ENCODE results near the gene BRIX1.

BRIX1 gene, protein sequence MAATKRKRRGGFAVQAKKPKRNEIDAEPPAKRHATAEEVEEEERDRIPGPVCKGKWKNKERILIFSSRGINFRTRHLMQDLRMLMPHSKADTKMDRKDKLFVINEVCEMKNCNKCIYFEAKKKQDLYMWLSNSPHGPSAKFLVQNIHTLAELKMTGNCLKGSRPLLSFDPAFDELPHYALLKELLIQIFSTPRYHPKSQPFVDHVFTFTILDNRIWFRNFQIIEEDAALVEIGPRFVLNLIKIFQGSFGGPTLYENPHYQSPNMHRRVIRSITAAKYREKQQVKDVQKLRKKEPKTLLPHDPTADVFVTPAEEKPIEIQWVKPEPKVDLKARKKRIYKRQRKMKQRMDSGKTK

DNA sequence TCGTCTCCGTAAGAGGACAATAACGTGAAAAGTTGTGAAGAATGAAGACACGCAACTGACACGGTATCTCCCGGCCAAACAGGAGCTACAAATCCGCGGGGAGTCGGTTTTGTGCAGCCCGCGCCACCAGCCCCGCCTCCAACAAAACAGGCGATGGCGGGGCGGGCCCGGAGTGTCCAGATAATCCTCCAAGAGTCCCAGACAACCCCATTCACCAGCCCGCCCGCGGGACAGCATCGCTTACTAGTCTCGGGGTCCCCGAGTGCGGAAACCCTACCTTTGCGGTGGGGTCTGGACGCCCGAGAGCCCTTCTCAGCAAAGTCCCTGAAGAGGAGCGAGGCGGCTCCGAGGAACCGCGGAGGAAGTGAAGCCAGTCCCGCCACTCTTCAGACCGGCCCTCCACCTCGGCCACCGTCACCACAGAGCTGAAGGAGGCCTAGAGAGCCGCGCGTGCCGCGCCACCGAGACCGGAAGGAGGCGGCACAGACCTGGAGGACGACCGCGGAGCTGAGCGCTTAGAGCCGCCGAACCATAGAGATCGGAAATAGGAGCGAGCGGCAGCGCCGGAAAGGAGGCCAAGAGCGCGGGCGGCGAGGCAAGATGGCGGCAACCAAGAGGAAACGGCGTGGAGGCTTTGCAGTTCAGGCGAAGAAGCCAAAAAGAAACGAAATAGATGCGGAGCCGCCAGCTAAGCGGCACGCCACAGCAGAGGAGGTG lies at the start of gene BRIX1, which contains the start of gene RAD1:
BRIX1 (plus strand) TSS at position 573 of the 717 bp plus-strand sequence; CDS start at position 601, 28 bp downstream.
RAD1 (minus strand) TSS at position 366 of the 717 bp plus-strand sequence. CDS start 612 bp downstream, outside the sequence.
- peak; percentile 99 for DNase-seq

DNA sequence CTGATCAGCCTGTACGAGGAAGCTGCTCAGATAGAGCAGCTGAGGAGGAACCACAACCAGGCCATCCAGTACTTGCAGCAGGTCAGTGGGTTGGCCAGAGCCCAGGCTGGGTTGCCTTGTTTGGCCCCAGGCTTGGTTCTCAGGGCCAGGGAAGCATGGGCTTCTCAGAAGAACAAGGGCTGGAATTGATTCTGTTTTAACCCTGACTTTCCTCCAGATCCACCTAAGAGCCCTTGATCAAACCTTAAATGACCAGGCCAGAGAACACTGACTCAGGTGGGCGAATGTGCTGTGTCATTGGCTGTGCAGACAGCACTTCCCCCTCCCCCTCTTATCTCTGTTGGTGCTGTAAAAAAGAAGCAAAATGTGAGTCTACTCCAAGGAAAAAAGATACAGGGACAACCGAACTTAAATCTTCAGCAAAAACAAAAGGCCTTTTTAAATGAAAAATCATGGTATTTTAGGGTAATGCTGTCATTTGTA lies 48.5 kb upstream of the BRIX1 start:
- peak; percentile 42 for DNase-seq

DNA sequence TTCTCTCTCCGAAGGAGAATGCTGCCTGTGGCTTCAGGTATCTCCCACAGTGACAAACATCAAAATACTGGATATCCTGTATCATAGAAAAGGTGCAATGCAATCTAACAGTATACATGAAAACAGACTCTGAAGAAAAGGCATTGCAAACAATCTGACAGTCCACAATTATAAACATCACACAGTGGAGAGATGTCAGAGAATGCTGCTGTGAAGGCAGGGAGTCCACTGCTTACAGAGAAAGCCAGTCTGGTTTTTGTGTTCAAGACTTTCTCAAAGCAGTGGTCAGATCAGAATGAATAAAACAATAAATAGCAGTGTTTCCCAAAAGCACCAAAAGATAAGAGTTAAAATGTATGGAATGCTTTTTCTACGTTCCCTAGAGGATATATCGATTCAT lies 47.9 kb upstream of the BRIX1 start:
- no peak for DNase-seq

DNA sequence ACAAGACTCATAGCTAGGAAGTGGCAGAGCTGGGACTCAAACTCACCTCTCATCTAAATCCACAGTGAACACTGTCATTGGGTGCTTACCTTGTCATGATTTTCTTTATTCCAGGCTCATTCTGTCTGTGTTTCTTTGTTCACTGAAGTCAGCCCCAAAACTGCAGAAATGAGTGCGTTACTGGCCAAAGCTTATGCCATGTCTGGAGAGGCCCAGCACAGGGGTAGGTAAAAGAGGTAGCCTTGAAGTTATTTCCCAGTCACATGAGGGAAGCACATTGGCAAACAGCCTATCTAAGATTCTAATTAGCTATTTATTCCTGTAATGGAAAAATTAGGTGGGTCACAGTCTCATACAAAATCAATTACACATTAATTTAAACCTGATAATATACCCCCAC lies 46.7 kb upstream of the BRIX1 start:
- no peak for DNase-seq

DNA sequence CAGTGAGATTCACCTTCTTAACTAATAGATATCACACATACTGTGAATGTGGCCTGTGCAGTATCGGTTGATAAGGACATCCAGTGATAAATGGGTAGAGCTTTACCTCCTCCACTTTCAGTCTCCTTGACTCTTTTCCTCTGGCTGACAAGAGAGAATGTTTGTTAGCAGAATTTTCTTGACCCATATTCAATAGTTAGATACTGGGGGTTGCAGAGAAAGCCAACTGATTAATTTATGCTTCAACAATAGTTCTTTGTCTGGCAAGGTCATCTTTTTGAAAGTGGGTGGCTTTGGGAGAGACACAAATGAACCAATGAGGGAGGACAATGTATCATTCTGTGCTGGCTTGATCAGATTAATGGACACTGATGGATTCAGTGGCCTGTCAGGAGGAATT lies 46.3 kb upstream of the BRIX1 start:
- no peak for DNase-seq

DNA sequence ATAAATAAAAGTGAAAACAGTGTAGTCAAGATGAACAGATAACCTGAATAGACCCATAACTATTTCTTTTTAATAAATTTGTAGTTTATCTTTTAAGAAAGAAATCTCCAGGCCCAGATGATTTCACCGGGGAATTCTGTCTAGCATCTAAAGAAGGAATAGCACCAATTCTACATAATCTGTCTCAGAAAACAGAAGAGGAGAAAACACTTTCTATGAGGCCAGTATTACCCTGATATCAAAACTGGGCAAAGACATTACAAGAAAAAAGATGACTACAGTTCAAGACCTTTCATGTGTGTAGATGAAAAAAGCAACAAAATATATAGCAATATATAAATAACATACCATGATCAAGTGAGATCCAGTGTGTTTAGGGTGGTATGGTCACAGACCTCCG lies 45.1 kb upstream of the BRIX1 start:
- DNase-seq: no peak

DNA sequence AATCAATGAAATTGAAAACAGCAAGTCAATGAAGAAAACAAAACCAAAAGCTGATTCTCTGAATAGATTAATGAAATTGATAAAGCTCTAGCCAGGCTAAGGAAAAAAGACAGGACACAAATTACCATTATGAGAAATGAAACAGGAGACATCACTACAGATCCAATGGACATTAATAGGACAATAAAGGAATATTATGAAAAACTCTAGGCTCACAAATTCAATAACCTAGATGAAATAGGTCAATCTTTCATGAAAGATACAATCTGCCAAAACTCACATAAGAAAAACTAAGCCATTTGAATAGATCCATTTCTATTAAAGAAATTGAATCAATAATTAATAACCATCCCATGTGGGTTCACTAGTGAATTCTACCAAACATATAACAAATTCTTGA lies 39.2 kb upstream of the BRIX1 start:
- DNase-seq: no peak

DNA sequence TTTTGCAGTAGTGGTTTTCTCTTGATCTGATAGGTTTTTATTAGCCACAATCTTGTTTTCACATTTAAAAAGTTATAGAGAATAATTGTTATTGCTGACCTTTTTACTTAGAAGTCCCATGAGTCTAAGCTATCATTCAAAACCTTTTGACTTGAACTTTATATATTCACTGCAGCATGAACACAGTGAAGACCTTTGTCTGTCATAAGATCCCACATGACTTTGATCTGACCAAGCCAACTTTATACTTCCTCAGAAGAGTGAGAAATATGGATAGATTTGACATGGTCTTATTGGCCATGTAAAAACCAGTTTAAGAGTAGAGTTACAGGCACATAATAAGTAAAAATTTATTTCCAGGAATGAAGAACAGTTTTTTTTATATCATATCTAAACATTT lies 34.3 kb upstream of the BRIX1 start:
- no peak for DNase-seq

DNA sequence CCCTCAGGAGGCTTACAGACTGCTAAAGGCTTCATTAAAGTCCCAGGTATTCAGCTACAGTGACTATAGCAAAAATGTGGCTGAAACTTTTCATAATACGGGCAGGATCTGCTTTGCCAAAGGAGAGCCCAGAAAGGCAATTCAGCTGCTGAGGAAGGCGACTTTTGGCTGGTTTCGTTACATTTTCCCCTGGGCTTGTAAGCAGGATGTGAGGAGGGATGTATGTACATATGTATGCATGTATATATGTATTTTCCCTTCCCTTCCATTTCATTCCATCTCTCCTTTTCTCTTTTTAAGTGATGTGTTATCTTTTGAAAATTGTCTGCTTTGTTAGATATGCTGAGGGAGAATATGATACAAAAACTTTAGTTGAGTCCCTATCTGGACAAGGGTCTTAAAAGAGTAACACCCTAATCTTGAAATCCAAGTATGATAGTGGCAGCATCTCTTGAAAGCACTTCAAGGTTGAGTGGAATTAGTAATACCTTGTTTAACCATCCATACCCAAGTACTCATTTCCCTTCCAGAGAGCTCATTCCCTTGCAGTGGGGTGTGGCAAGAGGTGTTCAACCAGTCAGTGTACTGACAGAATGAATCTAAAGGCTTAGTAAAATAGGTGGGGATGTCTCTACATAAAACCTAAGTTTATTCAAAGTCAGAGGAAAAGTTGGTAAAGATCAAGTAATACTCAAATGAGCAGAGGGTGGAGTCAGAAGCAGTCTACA lies 29.0 kb upstream of the BRIX1 start:
- no peak for DNase-seq

DNA sequence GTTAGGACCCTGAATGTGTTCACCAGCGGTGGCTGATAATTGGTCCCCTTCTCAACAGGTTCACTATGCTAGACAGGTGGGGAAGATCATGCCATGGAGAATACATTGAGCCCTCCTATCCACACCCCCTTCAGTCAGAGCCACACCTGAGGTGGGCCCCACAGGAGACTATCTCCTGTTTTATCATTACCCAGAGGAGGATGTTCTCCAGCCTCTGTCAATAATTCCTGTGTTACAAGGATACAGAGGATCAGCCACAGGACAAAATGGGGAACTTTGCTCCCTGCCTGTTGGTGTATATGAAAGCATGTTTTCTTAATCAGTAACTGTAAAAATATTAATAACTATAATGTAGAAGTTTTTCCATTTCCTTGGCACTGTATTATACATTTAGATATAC lies 26.1 kb upstream of the BRIX1 start:
- DNase-seq: no peak

DNA sequence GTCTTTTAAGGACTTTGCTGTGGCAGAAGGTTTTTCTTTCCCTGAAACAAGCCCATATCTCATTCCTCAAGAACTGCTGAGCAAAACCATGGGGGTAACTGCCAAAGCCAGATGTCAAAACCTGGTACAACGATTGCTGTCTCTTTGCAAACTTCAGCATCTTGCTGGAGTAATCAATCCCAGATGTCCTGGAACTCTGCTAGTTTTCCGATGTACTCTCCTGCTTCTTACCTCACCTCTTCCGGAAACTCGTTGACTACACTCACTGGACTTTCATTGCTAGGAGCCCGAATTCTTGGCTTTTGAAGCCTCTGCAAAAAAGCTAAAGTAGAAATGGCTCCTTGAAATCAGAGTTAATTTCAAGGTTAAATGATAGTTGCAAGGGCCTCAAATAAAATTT lies 23.5 kb upstream of the BRIX1 start:
- no peak for DNase-seq

DNA sequence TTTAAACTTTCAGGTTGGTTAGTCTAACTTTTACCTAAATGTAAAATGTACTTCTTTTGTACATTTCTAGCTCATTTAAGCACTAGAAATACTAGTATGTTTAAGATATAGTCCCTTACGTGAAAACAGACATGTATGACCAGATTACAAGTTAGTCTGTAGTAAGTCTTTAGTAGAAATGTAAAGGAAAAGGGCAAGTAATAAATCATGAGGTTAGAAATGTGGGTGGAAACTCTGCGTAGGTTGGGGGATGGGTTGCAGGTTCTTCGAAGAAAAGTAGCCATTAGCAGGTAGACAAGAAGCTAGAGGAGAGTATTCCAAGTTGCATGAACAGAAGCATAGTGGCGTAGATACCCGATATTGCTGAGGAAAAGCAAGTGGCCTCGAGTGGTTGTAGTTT lies 23.1 kb upstream of the BRIX1 start:
- DNase-seq: no peak

DNA sequence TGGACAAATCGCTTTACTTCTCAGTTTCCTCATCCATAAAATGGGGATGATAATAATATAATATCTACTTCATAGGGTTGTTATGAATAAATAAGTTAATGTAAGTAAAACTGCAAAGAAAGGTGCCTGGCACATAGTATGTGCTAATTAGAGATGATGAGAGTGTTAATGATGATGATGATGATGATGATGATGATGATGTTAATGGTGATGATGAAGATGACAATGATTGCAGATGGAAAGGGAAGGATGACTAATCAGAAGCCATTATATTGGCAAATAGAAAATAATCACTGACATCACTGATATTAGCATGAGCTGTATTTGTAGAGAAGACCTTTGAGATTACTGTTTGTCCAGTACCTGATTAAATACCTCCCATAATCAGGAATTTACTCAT lies 20.8 kb upstream of the BRIX1 start:
- no peak for DNase-seq

DNA sequence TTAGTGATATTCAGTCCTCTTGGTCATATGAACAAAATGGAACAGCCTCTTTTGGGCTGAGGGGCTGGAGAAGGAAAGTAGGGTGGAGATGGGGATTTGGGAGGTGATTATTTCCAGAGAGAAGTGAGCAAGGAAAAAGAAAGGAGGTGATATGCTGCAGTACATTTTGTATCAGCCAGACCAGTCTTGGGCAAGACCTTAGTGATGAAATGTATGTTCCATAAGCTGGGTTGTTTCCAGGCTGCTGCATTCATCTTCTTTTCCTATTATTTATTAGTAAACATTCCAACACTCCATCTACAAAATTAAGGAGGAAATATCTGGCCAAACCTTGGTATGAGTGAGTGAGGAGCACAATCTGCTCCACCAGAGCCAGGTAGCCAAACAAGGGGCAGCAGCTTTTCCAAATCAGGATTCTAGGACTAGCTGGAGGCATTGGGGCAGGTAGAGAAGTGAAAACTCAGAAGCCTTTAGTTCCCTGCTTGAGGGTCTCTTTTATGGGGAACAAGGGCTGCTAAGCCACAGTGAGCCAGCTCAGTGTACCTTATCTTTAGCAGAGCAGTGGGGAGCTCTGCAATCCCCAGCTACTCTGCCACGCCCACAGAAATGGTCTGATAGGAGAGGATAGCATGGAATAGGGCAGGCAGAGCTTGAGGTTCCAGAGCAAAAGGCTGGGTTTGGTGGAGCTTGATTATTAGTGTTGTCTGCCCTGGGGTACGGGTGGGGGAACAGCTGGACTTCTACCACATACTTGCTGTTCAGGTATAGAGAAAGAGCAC lies 19.7 kb upstream of the BRIX1 start:
- peak; percentile 87 for DNase-seq

DNA sequence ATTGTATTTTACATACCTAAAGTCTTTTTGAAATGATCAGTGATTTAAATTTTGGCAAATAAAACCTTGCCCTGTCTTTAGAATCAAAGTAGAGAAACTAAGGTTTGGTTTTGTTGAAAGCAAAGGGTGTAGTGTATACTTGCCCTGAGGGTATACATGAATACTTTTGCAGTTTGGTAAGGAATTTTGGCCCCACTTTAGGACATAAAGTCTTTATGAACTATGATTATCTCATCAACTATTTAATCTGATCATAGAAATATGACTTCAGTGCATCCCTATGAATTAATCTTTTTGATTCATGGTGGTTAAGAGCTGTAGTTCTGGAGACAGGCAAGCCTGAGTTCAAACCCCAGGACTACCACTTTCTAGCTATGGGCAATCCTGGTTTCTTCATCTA lies 17.9 kb upstream of the BRIX1 start:
- DNase-seq: no peak

DNA sequence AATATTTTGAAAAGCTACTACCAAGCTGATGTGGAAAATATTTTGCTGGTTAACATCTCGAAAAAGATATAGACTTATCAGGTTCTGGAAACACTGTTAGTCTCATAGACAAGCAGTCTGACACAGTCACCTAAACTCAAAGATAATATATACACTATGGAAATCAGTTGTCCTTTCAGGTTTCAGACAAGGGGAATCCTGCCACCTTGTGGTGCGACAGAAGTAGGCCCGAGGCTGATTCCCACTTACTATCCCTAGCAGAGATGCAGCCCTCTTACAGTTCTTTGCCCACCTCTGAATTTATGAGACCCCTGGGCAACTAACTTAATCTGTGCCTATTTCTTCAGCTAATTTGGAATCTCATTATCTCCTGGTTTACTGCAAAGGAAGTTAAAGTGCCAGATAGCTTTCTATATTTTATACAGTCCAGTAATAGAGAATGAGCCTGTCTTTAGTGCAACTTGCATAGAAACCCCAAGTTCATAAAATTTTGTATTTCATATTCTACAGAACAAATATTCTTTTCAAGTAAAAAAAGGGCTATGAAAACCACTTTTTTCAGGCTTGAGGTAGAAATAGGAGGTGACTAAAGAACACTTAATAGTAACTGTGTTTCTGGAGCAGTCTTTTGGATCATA lies 17.1 kb upstream of the BRIX1 start:
- DNase-seq: peak; percentile 88

DNA sequence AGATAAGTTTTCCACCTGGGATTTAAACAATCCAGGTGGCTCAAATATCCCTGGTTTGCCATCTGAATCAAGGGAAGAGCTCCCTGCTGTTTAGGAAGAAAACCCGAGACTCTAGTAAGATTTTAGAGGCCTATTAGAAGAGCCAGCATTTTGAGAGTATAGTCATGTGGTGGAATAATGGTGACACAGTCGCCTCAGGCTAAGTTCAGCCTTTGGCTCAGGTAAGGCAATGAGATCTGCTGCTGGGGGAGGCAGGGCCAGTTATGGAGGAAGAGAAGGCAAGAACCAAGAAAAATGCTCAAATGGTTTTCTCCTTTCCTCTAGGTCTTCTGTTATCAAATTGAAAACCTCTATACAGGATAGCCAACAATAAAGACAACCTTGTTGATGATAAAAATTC lies 16.4 kb upstream of the BRIX1 start:
- DNase-seq: no peak

DNA sequence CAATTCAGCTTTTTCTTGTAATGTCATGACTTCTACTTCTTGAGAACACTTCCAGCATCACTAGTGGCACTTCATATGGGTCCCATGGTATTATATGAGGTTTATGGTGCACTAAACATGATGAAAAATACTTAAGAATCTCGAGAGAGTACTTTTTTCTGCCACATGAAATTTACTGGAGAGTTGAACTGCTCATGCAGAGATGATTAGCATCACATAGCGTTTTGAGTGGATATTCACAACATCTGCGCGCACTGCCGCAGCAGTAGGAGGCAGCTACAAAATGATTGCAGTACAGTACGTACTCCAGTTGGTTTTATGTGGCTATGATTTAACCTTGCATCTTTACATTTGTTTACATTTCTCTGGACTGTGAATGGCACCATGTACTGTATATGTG lies 14.9 kb upstream of the BRIX1 start:
- DNase-seq: no peak

DNA sequence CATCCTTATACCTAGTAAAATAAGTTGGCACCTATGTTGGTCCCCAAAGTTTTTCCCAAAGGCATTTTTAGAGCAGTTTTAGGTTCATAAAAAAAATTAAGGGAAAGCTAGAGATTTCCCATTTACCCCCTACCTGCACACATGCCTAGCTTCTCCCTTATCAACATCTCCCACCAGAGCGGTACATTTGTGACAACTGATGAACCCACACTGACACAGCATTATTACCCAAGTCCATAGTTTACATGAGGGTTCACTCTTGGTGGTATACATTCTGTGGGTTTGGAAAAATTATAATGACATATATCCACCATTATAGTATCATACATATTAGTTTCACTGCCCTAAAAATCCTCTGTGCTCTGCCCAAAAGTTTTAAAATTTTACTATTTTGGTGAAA lies 12.3 kb upstream of the BRIX1 start:
- peak; percentile 81 for DNase-seq

DNA sequence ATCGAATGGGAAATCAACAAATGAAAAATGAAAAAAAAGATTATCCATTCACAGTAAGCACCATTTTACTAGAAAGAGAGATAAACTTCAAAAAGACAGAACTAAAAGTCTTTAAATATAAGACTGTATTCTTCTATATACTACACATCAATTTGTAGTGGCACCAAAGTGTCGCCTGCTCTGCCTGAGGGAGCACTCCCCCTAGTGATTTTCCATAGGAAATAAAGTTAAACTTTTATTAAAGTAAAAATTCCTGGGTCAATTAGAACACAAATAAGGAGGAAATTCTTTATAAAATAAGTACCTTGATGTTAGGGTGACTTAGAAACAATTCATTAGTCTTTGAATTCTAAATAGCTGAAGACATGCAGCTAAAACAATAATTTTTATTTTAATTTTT lies 9.9 kb upstream of the BRIX1 start:
- DNase-seq: no peak

DNA sequence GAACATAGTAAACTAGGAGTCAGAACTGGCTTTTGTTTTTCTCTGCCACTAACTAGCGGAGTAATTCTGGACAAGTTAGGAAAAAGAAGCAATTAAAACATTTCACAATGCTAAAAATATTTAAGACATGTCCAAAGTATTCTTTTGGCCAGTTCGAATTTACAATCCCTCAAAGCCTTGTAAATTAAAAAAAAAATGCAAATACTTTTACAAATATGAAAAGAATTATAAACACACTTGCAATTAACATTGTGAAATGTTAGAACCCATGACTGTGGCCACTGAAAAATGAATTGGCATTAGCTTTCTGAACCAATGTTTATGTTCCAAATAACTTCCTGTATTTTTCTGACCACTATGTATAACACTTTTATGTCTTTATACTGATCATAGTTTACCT lies 2.4 kb upstream of the BRIX1 start:
- no peak for DNase-seq

DNA sequence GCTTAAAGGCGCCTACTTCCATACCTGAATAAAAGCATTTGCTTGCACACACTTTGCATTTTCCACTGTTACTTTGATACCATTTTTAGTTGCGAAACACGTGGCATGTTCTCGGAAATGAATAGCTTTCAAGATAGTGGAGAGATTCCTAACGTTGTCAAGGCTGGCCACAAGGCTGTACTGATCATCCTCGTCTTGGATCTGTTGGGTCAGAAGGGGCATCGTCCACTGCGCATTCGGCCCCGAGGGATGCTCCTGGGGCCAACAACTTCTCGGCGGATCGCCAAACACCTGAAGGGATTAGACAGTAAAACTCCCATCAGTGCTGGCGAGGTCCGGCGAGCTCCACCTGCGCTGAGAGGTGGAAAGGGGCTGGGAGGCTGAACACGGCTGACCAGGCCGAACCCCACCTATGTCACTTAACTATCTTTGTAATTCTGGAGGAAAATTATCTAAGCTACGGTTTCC lies 806 bp upstream of the BRIX1 start:
- peak; percentile 57 for DNase-seq

All from hematopoietic multipotent progenitor cell treated with erythropoietin and hydrocortisone succinate and interleukin-3 and kit ligand, for 4 days (in vitro differentiated cells).